RKO (cell line): Measurements from ENCODE around the gene GLIS1.

Experiments used
- DNase-seq: peaks from one replicate; pipeline ENCODE4 v3.0.0-alpha.2; 2016; ENCODE audit warnings: low spot score

GLIS1 gene

DNA sequence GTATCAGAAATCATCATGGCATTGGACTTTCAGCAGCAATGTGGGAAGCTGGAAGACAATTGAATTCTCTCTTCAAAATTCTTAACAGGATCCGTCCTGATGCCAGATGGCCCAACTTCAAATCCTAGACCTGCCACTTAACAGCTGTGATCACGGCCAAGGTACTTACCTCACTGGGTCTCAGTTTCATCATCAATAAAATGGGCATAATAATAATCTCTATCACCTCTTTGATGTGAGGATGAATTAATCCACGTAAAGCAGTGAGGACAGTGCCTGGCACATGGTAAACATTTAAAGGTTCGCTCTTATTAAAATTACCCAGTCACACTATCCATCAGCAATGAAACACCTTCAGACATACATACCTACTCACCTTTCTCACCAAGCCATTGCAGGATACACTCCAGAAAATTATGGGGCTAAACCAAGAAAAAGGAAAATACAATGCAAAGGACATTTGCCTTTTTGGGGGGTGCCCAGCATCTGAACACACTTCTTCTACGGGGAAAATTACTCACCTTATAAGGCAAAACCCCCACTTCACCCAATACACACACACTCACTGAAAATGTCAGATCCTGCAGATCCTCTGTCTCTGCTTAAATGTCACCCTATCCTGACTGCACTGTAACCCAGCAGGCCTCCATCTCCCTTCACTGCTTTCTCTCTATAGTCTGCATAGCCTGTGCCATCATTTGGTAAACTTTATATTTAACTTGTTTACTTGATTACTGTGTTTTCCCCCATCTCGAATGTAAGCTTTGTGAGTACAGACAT, 21.7 kb downstream of the GLIS1 start:
- no peak for DNase-seq

DNA sequence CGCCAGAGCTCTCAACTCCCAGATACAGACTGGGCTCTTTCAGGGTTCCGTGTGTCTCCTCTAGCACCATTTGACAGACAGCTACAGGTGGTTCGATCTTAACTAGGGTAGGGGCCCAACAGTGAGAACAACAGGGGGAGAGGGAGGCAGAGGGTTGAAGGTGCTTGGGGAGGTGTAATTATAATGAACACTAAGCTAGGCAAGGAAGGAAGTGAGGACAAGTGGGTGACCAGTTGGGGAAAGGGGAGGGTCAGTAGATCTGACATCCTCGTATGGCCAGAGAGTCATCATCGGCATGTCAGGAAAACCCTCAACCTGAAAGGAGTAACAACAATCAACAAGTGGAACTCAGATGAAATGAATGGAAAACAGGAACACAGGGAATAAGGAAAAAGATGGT, 22.8 kb downstream of the GLIS1 start:
- no peak for DNase-seq

DNA sequence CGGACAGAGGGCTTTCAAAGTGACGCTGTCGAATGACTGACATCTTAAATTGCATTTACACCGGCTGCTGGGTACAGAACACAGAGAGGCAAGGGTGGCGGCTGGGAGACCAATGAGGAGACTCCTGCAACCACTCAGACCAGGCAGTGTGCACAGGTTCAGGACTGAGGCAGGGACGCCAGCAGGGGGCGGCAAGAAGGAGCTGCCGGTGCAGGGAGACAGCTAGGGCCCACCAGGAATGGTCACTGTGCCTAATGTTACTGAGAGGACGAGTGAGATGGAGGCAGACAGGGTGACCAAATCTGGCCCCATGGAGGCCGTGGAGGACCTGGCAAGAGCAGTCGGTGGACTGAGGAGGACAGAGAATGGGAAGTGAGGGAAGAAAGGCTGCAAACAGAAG, 23.5 kb downstream of the GLIS1 start:
- DNase-seq = no peak

DNA sequence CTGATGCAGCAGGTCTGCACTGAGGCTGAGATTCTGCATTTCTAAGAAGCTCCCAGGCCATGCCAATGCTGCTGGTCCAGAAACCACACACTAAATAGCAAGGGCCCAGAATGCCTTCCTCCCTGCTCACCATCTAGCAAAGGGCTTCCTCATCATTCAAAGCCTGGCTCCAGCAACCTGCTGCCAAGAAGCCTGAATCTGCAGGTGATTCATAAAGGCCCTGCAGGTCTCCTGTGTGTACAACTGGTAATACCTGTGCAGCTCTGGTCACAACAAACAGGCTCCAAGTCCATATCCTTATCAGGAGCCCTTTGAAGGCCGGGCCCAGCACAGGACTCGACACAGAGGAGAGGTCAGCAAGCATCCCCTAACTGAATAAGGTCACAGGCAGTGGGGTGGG, 26.7 kb downstream of the GLIS1 start:
- DNase-seq = no peak

DNA sequence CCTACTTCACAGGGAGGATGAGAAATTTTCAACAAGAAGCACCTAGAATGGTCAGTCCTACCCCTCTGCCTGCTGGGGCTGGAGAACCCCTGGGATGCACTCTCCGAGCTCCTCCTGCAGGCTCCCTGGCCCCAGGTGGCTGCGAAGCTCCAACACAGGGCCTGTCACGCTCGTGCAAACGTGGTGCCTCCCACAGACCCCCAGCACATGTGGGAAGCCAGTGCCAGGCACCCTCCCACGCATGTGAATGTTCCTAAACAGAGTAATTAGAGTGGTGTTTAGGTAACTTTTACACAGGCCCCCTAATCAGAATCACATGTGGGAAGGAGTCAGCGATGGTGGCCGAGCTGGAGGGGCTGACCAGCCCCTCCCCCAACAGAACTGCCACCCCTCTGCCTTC, 28.4 kb downstream of the GLIS1 start:
- DNase-seq = no peak

DNA sequence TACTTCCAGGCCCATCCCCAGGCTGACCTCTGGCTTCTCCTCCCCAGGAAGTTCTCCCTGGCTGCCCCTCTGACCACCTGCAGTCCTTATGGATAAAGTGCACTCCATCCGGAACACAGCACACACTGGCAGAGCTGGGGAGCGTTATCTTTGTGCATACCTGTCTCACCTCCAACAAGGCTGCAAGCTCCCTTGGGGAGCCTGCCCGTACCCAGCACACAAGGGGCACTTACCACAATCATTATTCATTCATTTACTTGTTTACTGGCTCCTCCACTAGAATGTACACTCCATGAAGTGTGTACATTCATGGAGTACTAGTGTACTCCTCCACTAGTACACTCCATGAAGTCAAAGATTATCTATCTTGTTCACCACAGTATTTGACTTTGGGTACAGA, 30.3 kb downstream of the GLIS1 start:
- DNase-seq = no peak

DNA sequence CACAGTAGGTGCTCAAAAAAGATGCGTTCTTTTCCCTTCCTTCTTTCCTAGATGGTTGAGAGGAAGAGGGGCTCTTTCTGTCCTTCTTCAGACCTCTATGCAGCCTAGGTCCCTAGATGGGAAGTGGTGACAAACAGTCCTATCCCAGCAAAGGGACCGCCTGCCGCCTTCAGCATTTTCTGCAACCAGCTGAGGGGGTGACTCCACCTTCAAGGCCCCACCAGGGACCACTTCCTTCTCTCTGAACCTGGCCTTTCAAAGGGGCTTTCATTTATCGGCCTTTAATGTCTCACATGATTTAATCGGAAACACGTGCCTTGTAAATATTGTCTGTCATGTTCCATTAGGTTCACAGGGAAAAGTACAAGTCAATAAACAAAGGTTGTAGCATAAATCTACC, 32.6 kb downstream of the GLIS1 start:
- DNase-seq = no peak

DNA sequence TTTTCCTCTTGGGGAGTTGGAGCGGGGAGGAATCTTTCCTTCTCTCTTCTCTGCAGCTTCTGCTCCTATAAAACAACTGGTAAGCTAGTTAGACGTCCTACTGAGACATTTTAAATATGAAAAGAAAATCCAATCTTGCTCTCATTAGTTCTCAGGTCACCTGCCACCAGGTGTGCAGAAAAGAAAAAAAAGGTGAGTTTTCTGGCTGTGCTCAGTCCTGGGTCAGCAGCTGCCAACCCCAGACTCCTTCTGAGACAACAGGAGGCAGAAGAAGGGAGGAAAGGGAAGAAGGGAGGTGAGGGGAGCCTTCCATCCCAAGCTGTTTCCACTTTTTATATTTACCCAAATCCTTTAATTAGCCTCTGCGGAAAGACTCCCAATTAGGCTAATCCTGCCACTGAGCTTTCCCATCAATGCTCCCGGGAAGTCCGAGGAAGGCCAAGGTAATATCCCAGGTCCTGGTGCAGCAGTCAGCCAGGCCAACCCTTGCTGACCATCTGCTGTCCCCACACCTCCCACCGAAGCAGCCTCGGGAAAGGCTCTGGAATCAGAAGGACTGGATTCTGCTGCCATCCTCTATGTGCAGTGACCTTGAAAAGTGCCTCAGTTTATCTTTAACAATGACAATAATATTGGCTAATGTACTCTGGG, 33.4 kb downstream of the GLIS1 start:
- DNase-seq = no peak

DNA sequence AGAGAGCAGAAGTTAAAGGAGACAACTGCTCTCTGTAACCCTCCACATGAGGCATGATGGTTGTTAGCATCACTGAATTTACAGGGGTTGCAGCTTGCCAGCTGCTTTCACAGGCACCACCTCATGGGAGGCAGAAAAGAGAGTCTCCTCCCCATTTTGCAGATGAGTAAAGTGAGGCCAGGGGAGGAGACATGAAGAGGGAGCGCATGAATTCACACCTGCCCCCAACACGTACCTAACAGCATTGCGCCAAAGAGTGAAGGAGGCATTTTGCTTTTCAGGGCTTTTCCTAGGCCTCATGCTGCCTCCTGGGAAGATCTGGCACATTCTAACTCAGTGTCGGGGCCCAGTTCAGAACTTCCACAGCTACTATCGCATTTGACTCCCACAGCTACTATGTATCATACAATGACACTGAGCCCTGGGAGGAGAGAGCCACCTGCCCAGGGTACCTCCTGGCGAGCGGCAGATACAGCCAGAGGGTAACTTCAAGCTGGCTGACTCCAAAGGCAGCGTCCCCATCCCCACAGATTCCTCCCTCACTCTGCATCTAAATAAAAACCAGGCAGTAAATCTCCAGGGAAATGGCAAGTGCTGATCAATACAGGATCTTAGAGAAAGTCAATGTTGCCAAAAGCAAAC, 34.0 kb downstream of the GLIS1 start:
- DNase-seq = no peak

DNA sequence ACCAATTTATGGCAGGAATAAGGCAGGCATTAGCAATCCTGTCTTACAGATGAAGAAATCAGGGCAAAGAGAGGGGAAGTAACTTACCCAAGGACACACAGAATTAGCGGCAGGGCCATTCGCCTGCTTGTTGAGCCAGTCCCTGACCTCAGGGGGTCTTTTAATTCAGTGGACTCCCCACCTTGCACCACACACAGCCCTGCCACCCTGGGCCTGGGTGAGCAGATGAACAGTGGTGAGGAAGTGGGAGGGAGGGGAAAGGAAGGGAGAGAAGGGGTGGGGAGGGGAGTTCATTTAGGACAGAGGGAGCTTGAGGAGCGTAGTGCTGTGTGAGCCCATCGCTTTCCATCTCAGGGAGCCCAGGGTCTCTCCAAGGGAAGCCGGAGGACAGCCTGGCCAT, 34.7 kb downstream of the GLIS1 start:
- DNase-seq = no peak

DNA sequence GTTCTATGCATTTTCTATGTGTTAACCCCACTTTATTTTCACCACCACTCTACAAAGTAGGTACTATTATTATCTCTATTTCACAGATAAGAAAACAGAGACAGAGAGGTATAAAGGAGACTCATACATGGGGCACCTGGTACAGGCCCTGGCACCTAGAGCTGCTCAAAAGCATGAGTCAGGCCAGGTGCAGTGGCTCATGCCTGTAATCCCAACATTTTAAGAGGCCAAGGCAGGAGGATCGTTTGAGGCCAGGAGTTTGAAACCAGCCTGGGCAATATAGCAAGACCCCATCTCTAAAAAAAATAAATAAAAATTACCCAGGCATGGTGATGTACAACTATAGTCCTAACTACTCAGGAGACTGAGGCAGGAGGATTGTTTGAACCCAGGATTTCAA, 35.8 kb downstream of the GLIS1 start:
- DNase-seq = no peak

DNA sequence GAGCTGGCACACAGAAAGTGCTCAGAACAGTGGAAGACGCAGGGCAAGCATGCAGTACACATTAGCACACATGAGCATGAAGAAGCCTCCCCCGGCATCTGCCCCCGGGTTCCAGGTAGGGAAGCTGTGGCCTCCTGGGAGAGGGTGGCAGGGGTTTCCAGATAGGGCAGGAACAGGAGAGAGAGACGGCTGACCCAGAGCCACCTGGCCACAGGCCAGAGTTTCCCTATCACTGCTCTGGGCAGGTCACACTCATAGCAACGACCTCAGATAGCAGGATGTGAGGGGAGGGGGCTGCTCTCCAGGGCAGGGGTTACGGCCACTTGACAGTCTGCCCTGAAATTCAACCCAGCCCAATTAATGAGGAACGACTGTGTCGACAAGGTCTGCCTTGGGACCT, 36.6 kb downstream of the GLIS1 start:
- DNase-seq = no peak

DNA sequence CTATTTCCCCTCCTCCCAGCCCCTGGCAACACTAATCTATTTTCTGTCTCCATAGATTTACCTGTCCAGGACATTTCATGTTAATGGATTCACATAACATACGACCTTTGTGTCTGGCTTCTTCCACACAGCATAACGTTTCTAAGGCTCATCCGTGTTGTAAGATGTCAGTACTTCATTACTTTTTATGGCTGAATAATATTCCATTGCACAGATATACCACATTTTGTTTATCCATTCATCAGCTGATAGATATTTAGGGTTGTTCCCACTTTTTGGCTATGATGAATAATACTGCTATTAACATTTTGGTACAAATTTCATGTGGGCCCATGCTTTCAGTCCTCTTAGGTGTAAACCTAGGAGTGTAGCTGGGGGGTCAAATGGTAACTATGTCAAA, 38.2 kb downstream of the GLIS1 start:
- DNase-seq = no peak

DNA sequence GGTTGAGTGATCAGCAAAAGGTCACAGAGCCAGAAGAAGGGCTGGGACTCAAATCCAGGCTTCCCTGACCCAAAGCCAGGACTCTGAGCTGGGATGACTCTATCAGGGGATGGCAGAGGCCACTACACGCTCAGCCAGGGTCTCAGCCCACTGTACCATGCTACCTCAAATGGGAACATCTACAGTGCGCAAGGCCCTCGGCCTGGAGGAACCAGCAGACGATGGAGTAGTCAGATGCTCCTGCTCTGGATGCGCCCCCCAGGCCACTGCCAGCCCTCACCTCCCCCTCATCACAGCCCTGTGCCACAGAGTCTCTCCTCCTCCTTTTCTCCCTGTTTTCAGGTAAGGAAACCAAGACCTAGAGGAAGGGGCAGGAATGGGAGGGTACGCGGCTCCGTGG, 39.0 kb downstream of the GLIS1 start:
- DNase-seq = no peak

DNA sequence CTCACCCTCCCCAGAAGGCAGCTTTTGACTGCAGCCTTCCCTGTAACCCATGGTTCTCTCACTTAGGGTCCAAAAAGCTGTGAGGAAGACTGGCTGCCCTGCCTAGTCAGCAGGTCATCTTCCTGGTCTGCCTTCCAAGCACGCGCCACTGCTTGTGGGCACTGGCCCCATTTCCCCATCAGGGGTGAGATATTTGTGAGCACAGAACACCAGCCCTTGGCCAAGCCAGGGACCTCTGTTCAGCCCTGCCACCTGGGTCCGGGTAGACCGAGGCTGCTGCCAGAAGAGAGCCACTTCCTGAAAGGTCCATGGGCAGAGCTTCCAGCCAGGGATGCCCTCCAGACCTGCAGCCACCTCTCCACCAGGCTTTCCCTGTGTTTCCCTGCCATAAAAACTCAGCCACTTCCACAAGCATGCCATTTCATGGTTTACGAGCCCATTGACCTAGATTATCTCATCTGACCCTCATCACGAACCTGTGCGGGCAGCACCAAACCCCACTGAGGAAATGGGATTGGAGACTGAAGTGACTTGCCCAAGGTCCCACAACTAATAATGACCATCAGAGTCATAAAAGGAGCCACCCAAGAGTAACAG, 40.5 kb downstream of the GLIS1 start:
- no peak for DNase-seq

DNA sequence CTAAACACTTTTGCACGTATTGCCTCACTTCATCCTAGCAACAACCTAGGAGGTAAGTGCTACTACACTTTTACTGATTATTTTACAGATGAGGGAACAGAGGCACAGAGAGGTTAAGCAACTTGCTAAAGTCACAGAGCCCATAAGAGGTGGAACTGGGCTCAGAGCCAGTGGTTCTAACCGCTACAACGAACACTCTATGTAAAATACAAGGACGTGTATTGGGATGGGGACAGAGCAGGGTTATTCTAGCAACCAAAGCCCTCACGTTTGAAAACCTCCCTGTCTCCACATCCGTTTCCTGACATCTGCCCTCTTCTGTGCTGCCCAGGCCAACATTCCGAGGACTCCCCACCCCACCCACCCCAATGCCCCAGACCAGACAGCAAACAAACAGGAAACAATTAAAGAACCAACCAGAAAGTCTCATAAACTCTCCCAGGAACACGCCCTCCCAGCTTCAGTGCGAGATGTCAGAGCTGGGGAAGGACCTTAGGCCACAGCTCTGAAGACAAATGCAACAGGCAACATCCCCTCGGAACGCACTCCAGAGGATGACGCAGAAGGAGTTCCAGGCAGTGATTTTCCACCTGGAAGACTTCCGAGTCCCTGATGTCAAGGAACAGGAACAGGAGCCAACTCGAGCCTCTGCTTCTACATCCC, 41.1 kb downstream of the GLIS1 start:
- DNase-seq = no peak

DNA sequence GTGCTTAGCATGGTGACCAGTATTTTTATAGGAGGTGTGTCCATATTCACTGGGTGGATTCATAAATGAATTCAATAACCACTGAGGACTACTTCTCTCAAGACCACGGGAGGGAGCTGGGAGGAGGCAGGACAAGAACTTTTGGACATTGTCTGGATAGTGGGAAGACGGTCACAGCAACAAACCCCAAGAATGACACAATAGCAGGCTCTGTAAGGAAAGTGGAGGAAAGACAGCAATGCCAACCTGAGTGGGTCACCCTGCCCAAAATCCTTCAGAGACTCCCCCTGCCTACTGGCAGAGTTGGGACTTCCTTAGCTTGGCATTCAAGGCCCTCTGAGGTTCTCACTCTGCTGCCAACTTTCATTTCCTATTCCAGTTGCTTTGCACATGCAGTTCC, 42.0 kb downstream of the GLIS1 start:
- no peak for DNase-seq

DNA sequence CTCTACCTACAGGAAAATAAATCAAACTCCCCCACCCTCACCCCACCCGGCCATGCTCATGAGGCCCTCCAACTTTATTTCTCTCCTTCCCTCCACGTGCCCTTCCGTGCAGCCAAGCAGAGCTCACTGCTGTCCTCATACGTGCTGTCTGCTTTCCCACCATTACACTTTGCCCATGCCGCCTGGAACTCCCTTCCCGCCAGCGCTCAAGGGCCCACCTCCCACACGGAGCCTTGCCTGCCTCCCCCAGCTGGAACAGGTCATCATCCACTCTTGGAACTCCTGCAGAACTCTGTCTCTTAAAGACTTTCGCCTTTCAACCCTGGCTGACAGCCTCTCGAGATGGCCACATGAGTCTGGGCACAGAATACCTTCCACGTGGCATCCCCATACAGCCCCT, 42.4 kb downstream of the GLIS1 start:
- no peak for DNase-seq

DNA sequence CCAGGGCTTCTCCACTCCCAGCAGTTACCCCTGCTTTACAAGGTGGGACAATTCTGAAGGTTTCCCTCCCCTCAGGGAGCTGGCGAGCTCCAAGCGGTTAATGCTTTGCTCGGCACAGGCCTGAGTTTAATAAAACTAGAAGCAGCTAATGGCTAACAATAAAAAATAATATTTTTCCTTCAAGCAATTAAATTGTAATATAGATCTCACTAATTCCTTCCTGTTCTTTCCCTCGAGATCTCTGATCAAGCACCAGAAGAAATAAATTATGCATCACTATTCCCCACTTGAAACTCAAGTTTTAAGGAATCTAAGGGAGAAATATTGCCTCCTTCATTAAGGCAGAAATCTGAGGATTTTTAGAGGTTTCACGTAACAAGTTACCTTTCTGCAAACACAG, 42.9 kb downstream of the GLIS1 start:
- no peak for DNase-seq

DNA sequence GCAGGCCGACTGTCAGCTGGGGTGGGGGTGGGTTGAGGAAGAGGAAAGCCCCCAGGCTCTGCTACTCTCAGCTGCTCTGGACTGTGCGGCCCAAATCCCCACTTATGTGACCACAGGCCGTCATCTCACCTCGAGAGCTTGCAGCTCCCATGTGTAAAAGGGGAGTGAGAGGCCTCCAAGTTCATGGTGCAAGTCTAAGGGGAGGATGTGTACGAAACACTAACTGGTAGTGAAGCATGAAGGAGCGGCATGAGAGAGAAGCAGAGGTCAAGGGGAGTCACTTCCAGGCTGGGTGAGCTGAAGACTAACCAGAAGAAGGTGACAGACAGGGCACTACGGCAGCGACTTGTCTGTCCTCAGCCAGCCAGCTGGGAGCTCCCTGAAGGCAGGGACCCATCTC, 43.8 kb downstream of the GLIS1 start:
- DNase-seq = no peak

DNA sequence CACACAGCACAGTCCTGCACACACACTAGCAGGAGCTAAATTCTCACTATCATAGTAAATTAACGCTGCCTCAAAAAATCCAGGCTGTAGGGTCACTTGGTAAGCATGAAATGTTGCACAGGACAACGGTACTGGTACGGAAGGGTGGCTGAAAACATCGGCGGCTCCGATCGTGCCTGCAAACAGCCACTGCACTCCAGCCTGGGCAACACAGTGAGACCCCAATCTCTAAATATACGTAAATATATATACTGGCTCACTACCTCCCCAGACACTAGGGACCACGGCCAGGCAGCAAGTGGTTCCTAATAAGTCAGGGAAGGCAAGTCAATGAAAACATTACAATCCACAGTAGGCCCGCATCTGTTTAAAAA, 44.3 kb downstream of the GLIS1 start:
- DNase-seq = no peak
